Transverse colon (tissue), 4 donors: Measurements from ENCODE around the gene NT5DC3. TPM values are rescaled to one million over a fixed set of nuclear protein-coding genes. Genes with fewer than 3 reads are reported as not detected.
A peak's percentile ranks its signal among the peaks of the same experiment; 100 is the strongest.

Experiments
- DNase-seq: peaks from one replicate; pipeline ENCODE4 v3.0.0-alpha.2; 2019
- H3K27ac ChIP-seq, 4 donors: fragments of 200-600 bp; sonication (generic); 2 replicates each; pipeline ENCODE4 v1.5.1; 2016 to 2018; ENCODE audit warnings: inconsistent platforms in 4 of 4
- H3K27me3 ChIP-seq: fragments of 200-600 bp; sonication (generic); 2 replicates; pipeline ENCODE4 v1.5.1; 2017; ENCODE audit warnings: inconsistent platforms
- H3K36me3 ChIP-seq, 4 donors: fragments of 200-600 bp; sonication (generic); 2 replicates each; pipeline ENCODE4 v1.5.1; 2017 to 2019; ENCODE audit warnings: inconsistent platforms in 4 of 4
- H3K4me1 ChIP-seq, 4 donors: fragments of 200-600 bp; sonication (generic); 2 replicates each; pipeline ENCODE4 v1.5.1; 2017 to 2020; ENCODE audit warnings: inconsistent platforms in 4 of 4
- H3K4me3 ChIP-seq, 4 donors: fragments of 200-600 bp; sonication (generic); 1 replicate in 1 of 4; 2 replicates in 3 of 4; pipeline versions ENCODE4 v1.5.1 to v1.6.1; 2017 to 2019; ENCODE audit warnings: inconsistent platforms in 4 of 4
- H3K9me3 ChIP-seq, 2 donors: fragments of 200-600 bp; sonication (generic); 2 replicates each; pipeline ENCODE4 v1.5.1; 2017 to 2019; ENCODE audit warnings: inconsistent platforms in 2 of 2
- CTCF ChIP-seq, 5 experiments: fragments of 200-600 bp in 3 of 5; fragments of 450-650 bp in 2 of 5; sonication (generic) in 3 of 5; IDR thresholded peaks; 1 replicate in 2 of 5; 2 replicates in 3 of 5; pipeline ENCODE4 v1.5.1; 2016 to 2017; ENCODE audit warnings: antibody characterized with exemption in 5 of 5, inconsistent platforms in 3 of 5, mild to moderate bottlenecking in 2 of 5, moderate library complexity in 1 of 5
- EP300 ChIP-seq: sonication (generic); formaldehyde crosslinking; IDR thresholded peaks from one replicate; pipeline ENCODE4 v1.6.1; 2017; ENCODE audit warnings: antibody characterized with exemption, low read depth
- POLR2A ChIP-seq: fragments of 450-650 bp; IDR thresholded peaks from one replicate; pipeline ENCODE4 v1.6.1; 2016; ENCODE audit warnings: antibody characterized with exemption, mild to moderate bottlenecking, moderate library complexity
- POLR2AphosphoS5 ChIP-seq, 3 donors: sonication (generic); formaldehyde crosslinking; IDR thresholded peaks; one replicate each; pipeline ENCODE4 v1.6.1; 2016; ENCODE audit warnings: antibody characterized with exemption in 3 of 3
- WGBS, 2 donors: methylation state at CpG; one replicate each; pipeline ENCODE4 v1.1.5; 2018; ENCODE audit warnings: low coverage in 1 of 2; 5-methylcytosine and 5-hydroxymethylcytosine counted together
- in situ Hi-C, 4 donors: fragments of 200-750 bp; cut with MboI; loops; one replicate each; pipeline versions ENCODE4 v1.15.0 to v1.15.1; 2017; ENCODE audit warnings: low sequenced_read_pairs in 3 of 4, low pct_ligation_motif_present in 1 of 4, low pct_unique_long_range_greater_than_20kb in 1 of 4
- intact Hi-C: fragments of 100-400 bp; cut with DNase I; formaldehyde crosslinking; loops from one replicate; pipeline ENCODE4 v1.15.1; 2023; ENCODE audit warnings: low total_unique reads
- total RNA-seq, 4 donors: library from RNA; depleted of rRNA; stranded (reverse); fragments of >200 nt; gene quantifications; one replicate each; pipeline ENCODE4 v1.1.0, GENCODE V29; 2016

The NT5DC3 gene
- total RNA-seq, 4 donors from 2014 or later: 24.3 to 71.4 (median 54.8) TPM

GRCh38 chr12:103751171-103751570 is 89.9 kb downstream of the NT5DC3 start:
- H3K36me3 ChIP-seq: no peaks in the 10 kb centered on the region
- no peaks in the 10 kb centered on the region for H3K27me3 ChIP-seq
- no peak overlapping the region for H3K27ac ChIP-seq
- H3K4me3 ChIP-seq: no peak overlapping the region
- H3K9me3 ChIP-seq: no peaks in the 10 kb centered on the region
- in situ Hi-C loops: no loop called here
- TF ChIP-seq POLR2AphosphoS5 (IDR thresholded peaks at IDR 0.05) (no peak), EP300 (no peak), POLR2A (no peak), CTCF (IDR thresholded peaks at IDR 0.05) (peak in 1 of 5 experiments; percentile 5)
- intact Hi-C loops: no loop called here
- 63 to 93% methylated on average over 1 of the region's 1 CpG for WGBS, 2 donors
- H3K4me1 ChIP-seq: no peaks in the 10 kb centered on the region
- DNase-seq: no peak

GRCh38 chr12:103748875-103749274 is 92.2 kb downstream of the NT5DC3 start:
- H3K36me3 ChIP-seq: no peaks in the 10 kb centered on the region
- no peak for TF ChIP-seq CTCF (IDR thresholded peaks at IDR 0.05)
- TF ChIP-seq POLR2AphosphoS5 (IDR thresholded peaks at IDR 0.05): no peak
- no peak for TF ChIP-seq POLR2A
- no peak for TF ChIP-seq EP300

GRCh38 chr12:103748002-103748401 is 93.0 kb downstream of the NT5DC3 start:
- Histone ChIP-seq H3K4me3 (no peak overlapping the region), H3K4me1 (peaks cover 0 to 1% (median 0%) of the 10 kb centered on the region in 4 donors)
- in situ Hi-C loops: no loop called here

More at GRCh38 chr12:103748875-103749274, 92.2 kb downstream of the NT5DC3 start:
- no peak overlapping the region for H3K4me3 ChIP-seq
- in situ Hi-C loops (no loop called here), intact Hi-C loops (no loop called here)
- H3K27ac ChIP-seq: no peak overlapping the region
- no peaks in the 10 kb centered on the region for H3K27me3 ChIP-seq
- 87% methylated on average over 12 of the region's 12 CpGs; no CpG with 5 or more reads in 1 of the 2 donors for WGBS, 2 donors
- no peak for DNase-seq
- no peaks in the 10 kb centered on the region for H3K4me1 ChIP-seq
- no peaks in the 10 kb centered on the region for H3K9me3 ChIP-seq

GRCh38 chr12:103745962-103746361 is 95.1 kb downstream of the NT5DC3 start:
- intact Hi-C loops: no loop called here
- Histone ChIP-seq H3K4me1 (peaks cover 0 to 5% (median 0%) of the 10 kb centered on the region in 4 donors), H3K9me3 (no peaks in the 10 kb centered on the region), H3K4me3 (no peak overlapping the region), H3K36me3 (no peaks in the 10 kb centered on the region), H3K27me3 (no peaks in the 10 kb centered on the region), H3K27ac (no peak overlapping the region)
- no peak for DNase-seq
- TF ChIP-seq POLR2A: no peak
- no peak for TF ChIP-seq EP300
- no peak for TF ChIP-seq CTCF (IDR thresholded peaks at IDR 0.05)
- no peak for TF ChIP-seq POLR2AphosphoS5 (IDR thresholded peaks at IDR 0.05)
- in situ Hi-C loops: no loop called here
- 89% methylated on average over 2 of the region's 2 CpGs; no CpG with 5 or more reads in 1 of the 2 donors for WGBS, 2 donors

More at GRCh38 chr12:103748002-103748401, 93.0 kb downstream of the NT5DC3 start:
- no peak for TF ChIP-seq EP300
- TF ChIP-seq POLR2A: no peak
- no peak for TF ChIP-seq CTCF (IDR thresholded peaks at IDR 0.05)
- no peak for TF ChIP-seq POLR2AphosphoS5 (IDR thresholded peaks at IDR 0.05)
- H3K27ac ChIP-seq: no peak overlapping the region
- WGBS, 2 donors: 90 to 100% methylated on average over 2 of the region's 2 CpGs
- H3K9me3 ChIP-seq: no peaks in the 10 kb centered on the region
- no peaks in the 10 kb centered on the region for H3K27me3 ChIP-seq
- intact Hi-C loops: no loop called here
- no peak for DNase-seq
- no peaks in the 10 kb centered on the region for H3K36me3 ChIP-seq
